Neural cell (in vitro differentiated cells): Measurements from ENCODE around the gene TOR1AIP2.

Source experiments
- CTCF ChIP-seq: fragments of 450-650 bp; IDR thresholded peaks from 2 replicates; pipeline ENCODE4 v1.5.1; 2014; ENCODE audit warnings: antibody characterized with exemption, mild to moderate bottlenecking, moderate library complexity; ENCODE audit not compliant: poor library complexity, severe bottlenecking
- EZH2 ChIP-seq: fragments of 200-600, 300-800 bp; shearing (Covaris generic), sonication (generic); IDR thresholded peaks from 2 replicates; pipeline ENCODE4 v1.6.1; 2014; ENCODE audit warnings: antibody characterized with exemption, low read length, borderline replicate concordance, mild to moderate bottlenecking; ENCODE audit not compliant: insufficient read depth, poor library complexity, severe bottlenecking

GRCh38 chr1:179883745-179884138 lies 6.1 kb upstream of the TOR1AIP2 start:
- no peak for TF ChIP-seq EZH2
- TF ChIP-seq CTCF, result no peak
